HG02884 (cell line): Measurements from ENCODE around the gene EXOC6.
"Not testable (repeated sequence)": the region's sequence is repeated elsewhere in the genome, so short reads cannot be mapped to it uniquely, and the experiment has no call there.

ENCODE experiments used
- ATAC-seq: cut with Tn5 transposase; IDR thresholded peaks from one replicate; pipeline ENCODE4 v1.9.1; 2021; ENCODE audit warnings: mild to moderate bottlenecking, moderate library complexity; ENCODE audit not compliant: unreplicated experiment

EXOC6 gene

DNA sequence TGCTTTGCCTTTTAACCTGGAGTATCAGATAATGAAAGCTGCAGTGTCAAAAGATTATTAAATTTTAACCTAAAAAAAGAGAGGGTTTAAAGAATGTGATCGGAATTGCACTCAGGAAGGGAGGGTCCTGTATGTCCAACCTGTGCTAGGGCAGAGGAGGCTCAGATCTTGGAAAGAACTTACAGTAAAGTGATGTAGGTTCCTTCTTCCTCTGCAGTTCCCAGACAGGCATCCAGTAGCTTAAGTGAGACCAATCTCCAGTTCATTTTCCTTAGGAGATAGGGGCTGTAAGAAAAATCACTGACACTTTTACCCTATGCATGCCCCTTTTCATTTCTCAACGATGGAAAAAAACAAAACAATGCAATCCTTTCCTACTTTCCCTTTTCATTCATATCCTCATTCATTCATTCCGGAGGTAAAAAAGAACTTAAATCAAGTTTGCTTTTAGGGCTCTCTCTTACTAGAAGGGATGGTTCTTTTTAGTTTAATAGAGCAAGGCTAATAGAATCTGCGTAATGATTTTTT is 28.3 kb downstream of the EXOC6 start:
- no peak for ATAC-seq

DNA sequence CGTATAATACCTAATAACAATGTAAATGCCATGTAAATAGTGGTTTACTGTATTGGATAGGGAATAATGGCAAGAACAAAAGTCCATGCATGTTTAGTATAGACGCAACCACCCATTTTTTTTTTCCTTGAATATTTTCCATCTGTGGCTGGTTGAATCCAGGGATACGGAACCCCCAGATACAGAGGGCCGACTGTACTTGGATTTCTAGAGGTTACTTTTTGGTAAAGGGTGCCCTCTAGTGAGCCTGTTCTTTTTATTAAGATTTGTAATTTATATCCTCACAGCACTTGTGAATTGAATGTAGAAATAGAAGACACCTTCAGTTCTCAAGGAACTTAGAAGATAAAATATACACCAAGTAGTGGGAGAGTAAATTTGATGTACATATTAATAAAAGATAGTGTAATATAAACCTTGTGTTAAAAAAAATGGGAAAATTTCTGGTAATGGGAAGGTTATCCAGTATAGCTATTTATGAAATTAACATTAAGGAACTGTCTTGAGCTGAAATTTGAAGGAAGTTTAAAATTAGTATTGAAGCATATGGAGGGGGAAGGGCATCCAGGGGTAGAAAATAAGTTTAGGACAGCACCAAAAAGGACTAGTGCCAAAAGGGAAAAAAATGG is 32.0 kb downstream of the EXOC6 start:
- no peak for ATAC-seq

DNA sequence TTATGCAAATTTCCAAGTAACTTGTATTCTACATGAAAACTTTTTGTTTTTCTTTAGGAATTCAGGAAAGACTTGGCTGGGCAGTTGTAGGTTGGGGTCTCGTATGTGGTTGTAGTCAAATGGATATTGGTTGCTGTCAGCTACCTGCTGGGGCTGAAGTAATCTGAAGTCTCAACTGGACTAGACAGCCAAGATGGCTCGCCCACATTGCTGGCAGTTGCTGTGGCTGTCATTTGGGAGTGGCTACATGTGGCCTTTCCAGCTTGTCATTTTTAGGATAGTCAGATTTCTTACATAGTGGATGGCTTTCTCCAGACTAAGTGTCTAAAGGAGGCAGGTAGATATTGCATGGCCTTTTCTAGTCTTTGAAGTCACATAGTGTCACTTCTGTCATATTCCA is 32.6 kb downstream of the EXOC6 start:
- ATAC-seq = no peak

GRCh38 chr10:92886334-92886961 is 38.1 kb downstream of the EXOC6 start:
- ATAC-seq = no peak

- no peak for ATAC-seq
These were observed 42.2 kb downstream of the EXOC6 start for GRCh38 chr10:92890471-92890870.

DNA sequence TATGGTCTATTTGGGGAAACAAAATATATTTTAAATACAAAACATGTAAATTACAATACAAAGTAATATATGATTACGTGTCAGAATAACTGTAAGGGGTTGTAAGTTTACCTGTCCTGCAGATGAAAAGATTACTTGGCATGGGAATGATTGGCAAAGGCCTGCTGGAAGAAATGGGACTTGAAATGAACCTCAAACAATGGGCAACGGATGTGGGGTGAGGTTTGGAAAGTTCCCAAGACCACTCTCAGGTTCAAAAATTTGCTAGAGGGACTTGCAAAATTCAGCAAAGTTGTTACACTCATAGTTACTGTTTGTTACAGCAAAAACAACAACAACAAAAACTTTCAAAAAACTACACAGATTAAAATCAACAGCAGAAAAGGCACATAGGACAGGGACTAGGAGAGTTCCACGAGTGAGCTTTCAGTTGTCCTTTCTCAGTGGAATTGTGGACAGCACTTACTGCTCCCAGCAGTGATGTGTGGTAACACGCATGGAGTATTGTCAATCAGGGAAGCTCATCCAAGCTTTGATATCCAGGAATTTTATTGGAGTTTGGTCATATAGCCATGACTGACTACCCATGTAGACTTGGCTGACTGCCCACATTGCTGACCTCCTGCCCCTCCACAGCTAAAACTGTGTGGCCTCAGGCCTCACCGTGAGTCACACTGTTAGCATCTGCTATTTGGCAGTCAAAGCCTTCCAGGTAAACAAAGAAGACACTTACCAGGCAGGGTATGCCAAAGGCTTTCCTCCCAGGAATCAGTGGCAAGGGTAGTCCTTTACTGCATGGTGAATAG is 43.8 kb downstream of the EXOC6 start:
- ATAC-seq = no peak

DNA sequence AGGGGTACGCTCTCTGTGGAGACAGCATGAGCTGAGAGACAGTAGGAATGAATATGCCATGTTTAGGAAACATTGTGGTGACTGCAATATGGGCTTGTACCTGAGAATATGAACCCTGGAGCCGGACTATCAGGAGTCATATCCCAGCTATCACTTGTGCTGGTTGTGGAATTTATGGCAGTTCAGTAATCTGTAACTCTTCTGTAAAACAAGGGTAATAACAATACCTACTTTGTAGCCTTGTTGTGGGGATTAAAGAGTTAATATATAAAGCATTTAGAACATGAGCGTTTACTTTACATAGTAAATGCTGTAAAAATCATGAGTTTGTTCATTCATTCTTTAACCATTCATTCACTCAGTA is 44.4 kb downstream of the EXOC6 start:
- ATAC-seq = no peak

DNA sequence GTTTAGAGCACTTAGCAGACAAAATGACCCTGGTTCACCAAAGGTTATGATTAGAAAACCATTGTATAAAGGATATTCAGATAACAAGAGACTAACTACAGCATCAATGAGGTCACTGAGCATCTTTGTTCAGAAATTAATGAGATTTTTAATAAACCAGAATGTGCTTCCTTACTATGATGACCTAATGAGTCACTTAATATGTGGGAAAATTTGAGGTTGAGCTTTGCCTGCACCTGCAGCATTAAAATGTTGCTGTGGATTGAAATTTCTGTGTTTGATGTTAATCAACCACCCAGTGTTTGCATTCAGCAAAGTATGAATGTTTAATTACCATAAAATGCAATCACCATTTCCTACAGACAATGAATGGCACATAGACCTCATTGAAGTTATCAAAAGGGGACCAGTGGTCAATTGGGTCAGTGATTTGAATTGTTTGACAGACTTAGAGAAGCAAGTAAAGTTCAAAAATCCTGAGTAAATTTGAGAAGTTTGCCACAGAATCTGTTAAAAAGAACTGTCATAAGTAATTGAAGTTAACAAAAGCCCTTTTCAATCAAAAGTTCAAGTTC is 45.8 kb downstream of the EXOC6 start:
- ATAC-seq = no peak

DNA sequence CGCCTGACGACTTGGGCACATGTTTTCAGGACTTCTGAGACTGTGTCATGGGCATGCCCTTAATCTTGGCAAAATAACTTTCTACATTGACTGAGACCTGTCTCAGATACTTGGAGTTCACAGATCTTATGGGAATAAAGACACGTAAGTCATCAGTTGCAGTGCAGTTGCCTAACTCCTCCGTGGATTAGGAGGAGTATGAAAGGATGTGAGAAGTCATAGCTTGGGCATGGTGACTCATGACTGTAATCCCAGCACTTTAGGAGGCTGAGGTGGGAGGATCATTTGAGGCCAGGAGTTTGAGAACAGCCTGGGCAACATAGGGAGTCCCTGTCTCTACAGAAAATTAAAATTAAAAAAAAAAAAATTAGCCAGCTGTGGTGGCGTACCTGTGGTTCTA is 49.6 kb downstream of the EXOC6 start:
- no peak for ATAC-seq

DNA sequence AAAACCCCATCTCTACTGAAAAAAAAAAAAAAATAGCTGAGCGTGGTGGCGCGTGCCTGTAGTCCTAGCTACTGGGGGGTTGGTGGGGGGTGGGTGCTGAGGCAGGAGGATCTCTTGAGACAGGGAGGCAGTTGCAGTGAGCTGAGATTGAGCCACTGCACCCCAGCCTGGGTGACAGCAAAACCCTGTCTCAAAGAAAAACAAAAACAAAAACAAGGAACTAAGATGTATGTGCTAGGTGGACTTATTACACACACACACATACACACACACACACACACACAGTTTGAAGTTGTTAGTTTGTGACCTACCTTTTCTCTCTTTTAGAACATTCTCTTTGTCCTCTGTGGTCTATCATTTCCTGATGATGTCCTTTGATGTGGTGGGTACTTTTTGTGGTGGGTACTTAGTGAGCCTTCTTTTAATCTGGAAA is 53.5 kb downstream of the EXOC6 start:
- ATAC-seq = no peak

DNA sequence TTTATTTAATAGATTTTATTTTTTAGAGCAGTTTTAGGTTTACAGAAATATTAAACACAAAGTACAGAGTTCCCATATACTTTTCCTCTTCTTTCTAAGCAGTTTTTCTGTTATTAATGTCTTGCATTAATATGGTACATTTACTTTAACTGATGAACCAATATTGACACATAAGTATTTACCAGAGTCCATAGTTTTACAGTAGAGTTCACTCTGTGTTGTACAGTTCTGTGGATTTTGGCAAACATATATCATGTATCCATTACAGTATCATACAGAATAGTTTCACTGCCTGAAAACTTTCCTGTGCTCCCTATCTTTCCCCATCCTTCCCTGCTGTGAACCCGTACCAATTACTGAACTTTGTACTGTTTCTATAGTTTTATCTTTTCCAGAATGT is 55.3 kb downstream of the EXOC6 start:
- ATAC-seq = no peak

GRCh38 chr10:92907280-92907679 is 59.0 kb downstream of the EXOC6 start:
- no peak for ATAC-seq

GRCh38 chr10:92912631-92913030 is 64.3 kb downstream of the EXOC6 start:
- ATAC-seq = not testable (repeated sequence)

- no peak for ATAC-seq
These were observed 65.7 kb downstream of the EXOC6 start for GRCh38 chr10:92913973-92914372.

DNA sequence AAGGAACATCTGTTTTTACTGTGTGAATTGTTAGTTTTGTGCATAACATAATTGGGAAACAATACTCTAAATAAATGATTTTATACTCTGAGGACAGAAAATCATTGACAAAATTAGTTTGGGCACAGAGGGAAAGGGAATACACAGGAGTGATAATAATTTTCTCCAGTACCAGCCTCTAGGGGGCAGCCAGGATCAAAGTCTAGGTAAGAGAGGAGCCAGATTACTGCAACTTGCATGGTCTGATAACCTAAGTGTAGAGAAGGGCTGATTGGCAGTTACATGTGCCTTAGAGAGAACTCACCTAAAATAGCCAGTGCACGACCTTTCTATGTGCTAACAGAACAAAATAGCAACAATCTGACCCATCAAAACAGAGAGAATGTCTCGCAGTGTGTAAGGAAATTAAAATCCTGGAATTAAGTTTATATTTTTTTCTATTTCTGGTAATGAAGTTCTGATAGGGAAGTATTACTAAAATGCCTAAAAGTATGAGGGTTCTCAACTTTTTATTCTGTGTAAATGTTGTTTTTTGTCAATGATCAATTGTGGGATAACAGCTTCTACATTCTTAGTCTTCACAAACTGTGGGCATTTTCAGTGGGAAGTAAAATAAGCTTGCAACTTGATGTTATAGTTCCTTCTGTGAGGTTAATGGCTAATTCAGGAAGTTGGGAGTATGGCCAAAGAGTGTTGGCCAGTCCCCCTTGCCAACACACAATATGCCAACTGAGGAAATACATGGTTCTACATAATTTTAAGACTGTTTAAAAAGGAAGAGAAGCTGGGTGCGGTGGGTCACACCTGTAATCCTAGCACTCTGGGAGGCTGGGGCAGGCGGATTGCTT is 66.4 kb downstream of the EXOC6 start:
- peak; percentile 80 for ATAC-seq

GRCh38 chr10:92915892-92916291 is 67.6 kb downstream of the EXOC6 start:
- ATAC-seq = no peak

DNA sequence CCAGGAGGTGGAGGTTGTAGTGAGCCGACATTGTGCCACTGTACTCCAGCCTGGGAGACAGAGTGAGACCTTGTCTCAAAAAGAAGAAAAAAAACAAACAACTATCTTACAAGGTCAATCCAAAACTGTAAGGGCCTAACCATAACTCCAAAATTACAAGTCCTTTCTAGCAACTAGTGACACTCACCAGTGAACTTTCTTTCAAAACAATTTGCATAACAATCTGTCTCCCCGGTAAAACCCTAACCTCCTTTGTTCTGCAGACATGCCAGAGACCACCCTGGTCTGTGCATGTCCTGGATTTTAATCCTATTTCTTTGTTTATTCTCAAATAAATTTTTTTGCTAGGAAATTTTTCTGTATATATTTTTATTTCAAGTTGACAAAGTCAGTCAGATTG is 68.1 kb downstream of the EXOC6 start:
- ATAC-seq = no peak

- no peak for ATAC-seq
These were observed 70.3 kb downstream of the EXOC6 start for GRCh38 chr10:92918603-92919002.

DNA sequence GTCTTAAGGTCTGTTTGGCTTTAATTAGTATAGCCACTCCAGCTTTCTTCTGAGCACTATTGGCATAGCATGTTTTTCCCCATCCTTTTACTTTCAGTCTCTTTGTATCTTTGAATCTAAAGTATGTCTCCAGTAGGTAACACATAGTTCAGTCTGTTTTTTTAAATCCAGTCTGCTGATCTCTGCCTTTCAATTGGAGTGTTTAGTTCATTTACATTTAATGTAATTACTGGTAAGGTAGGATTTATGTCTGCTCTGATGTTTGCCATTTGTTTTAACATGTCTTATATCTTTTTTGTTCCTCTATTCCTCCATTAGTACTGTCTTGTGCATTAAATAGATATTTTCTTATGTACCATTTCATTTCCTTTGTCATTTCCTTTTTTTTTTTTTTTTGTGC is 72.5 kb downstream of the EXOC6 start:
- no peak for ATAC-seq

GRCh38 chr10:92923416-92923815 is 75.1 kb downstream of the EXOC6 start:
- ATAC-seq = no peak

- no peak for ATAC-seq
These were observed 81.6 kb downstream of the EXOC6 start for GRCh38 chr10:92929896-92930295.
